Gastrocnemius medialis (tissue), 4 donors: ENCODE measurements around the gene PPP1R37. TPM values are rescaled to one million over a fixed set of nuclear protein-coding genes. Genes with fewer than 3 reads are reported as not detected.

Experiments
- ATAC-seq, 2 donors: fragments of 150-250 bp; one replicate each; pipeline ENCODE4 v1.9.1; 2016
- DNase-seq, 2 donors: peaks; one replicate each; pipeline ENCODE4 v3.0.0-alpha.2; 2019
- H3K27ac ChIP-seq, 4 donors: fragments of 200-600 bp; sonication (generic); 1 replicate in 1 of 4; 2 replicates in 3 of 4; pipeline ENCODE4 v1.5.1; 2016 to 2018; ENCODE audit warnings: mild to moderate bottlenecking in 2 of 4, moderate library complexity in 1 of 4
- H3K27me3 ChIP-seq, 3 donors: fragments of 200-600 bp; sonication (generic) in 2 of 3; 1 replicate in 1 of 3; 2 replicates in 2 of 3; pipeline versions ENCODE4 v1.5.1 to v1.6.0; 2016 to 2019; ENCODE audit warnings: mild to moderate bottlenecking in 1 of 3, moderate library complexity in 1 of 3
- H3K36me3 ChIP-seq, 2 donors: fragments of 200-600 bp; sonication (generic) in 1 of 2; one replicate each; pipeline ENCODE4 v1.5.1; 2017 to 2018
- H3K4me1 ChIP-seq, 2 donors: fragments of 200-600 bp; sonication (generic) in 1 of 2; one replicate each; pipeline ENCODE4 v1.5.1; 2016 to 2017; ENCODE audit warnings: mild to moderate bottlenecking in 2 of 2
- H3K4me3 ChIP-seq, 4 donors: fragments of 200-600 bp; sonication (generic) in 3 of 4; 1 replicate in 1 of 4; 2 replicates in 3 of 4; pipeline ENCODE4 v1.5.1; 2016 to 2019; ENCODE audit warnings: mild to moderate bottlenecking in 2 of 4
- H3K9me3 ChIP-seq, 3 donors: fragments of 200-600 bp; sonication (generic) in 2 of 3; 1 replicate in 1 of 3; 2 replicates in 2 of 3; pipeline ENCODE4 v1.5.1; 2016 to 2019
- CTCF ChIP-seq, 5 experiments: fragments of 450-650 bp in 3 of 5; fragments of 200-600 bp in 2 of 5; sonication (generic) in 2 of 5; IDR thresholded peaks in 4 of 5; conservative IDR thresholded peaks in 1 of 5; 1 replicate in 4 of 5; 2 replicates in 1 of 5; pipeline ENCODE4 v1.5.1; 2016 to 2019; ENCODE audit warnings: antibody characterized with exemption in 5 of 5, mild to moderate bottlenecking in 3 of 5, moderate library complexity in 3 of 5
- POLR2A ChIP-seq, 2 donors: fragments of 450-650 bp; IDR thresholded peaks; one replicate each; pipeline ENCODE4 v1.6.1; 2017; ENCODE audit warnings: antibody characterized with exemption in 2 of 2, mild to moderate bottlenecking in 2 of 2, moderate library complexity in 2 of 2
- in situ Hi-C, 4 donors: fragments of 200-750 bp; cut with MboI; loops; one replicate each; pipeline versions ENCODE4 v1.15.0 to v1.8.0; 2017; ENCODE audit warnings: low sequenced_read_pairs in 4 of 4
- intact Hi-C: fragments of 100-400 bp; cut with DNase I; formaldehyde crosslinking; loops from one replicate; pipeline ENCODE4 v1.15.1; 2023; ENCODE audit warnings: low total_unique reads
- total RNA-seq, 4 donors: library from RNA; depleted of rRNA; stranded (reverse); fragments of >200 nt; gene quantifications; one replicate each; pipeline versions ENCODE4 v1.1.0 to v1.2.3, GENCODE V29; 2016

Gene PPP1R37
- total RNA-seq, 4 donors from 2014 or later = 30.5 to 51.1 (median 39.7) TPM

GRCh38 chr19:45170146-45171106, 77.4 kb downstream of the PPP1R37 start:
- Histone ChIP-seq H3K27me3 (no peaks in the 10 kb centered on the region), H3K4me3 (no peak overlapping the region), H3K4me1 (no peaks in the 10 kb centered on the region), H3K9me3 (no peaks in the 10 kb centered on the region), H3K27ac (no peak overlapping the region), H3K36me3 (no peaks in the 10 kb centered on the region)
- in situ Hi-C loops = no loop called here
- DNase-seq = no peak
- TF ChIP-seq CTCF (IDR thresholded peaks at IDR 0.05 in 4 of 5, conservative IDR thresholded peaks at IDR 0.05 in 1 of 5) (no peak), POLR2A (IDR thresholded peaks at IDR 0.05) (no peak)
- ATAC-seq = no peak
- intact Hi-C loops = no loop called here

- in situ Hi-C loops = no loop called here
- Histone ChIP-seq H3K4me1 (no peaks in the 10 kb centered on the region), H3K4me3 (no peak overlapping the region), H3K9me3 (no peaks in the 10 kb centered on the region), H3K27ac (peak overlapping the region in 1 of 4 donors; percentile 21), H3K27me3 (no peaks in the 10 kb centered on the region), H3K36me3 (no peaks in the 10 kb centered on the region)
- ATAC-seq (no peak), DNase-seq (no peak)
- intact Hi-C loops = no loop called here
- TF ChIP-seq POLR2A (IDR thresholded peaks at IDR 0.05) (no peak), CTCF (IDR thresholded peaks at IDR 0.05 in 4 of 5, conservative IDR thresholded peaks at IDR 0.05 in 1 of 5) (no peak)
These were observed 78.2 kb downstream of the PPP1R37 start for GRCh38 chr19:45171211-45171623.

GRCh38 chr19:45172173-45172572, 79.2 kb downstream of the PPP1R37 start:
- in situ Hi-C loops (no loop called here), intact Hi-C loops (no loop called here)
- no peaks in the 10 kb centered on the region for H3K36me3 ChIP-seq
- no peak overlapping the region for H3K4me3 ChIP-seq
- H3K4me1 ChIP-seq = peaks cover under 1 to 3% of the 10 kb centered on the region in 2 donors
- ATAC-seq = no peak
- H3K27ac ChIP-seq = no peak overlapping the region
- no peaks in the 10 kb centered on the region for H3K27me3 ChIP-seq
- no peak for TF ChIP-seq POLR2A (IDR thresholded peaks at IDR 0.05)
- TF ChIP-seq CTCF (IDR thresholded peaks at IDR 0.05 in 4 of 5, conservative IDR thresholded peaks at IDR 0.05 in 1 of 5) = no peak
- H3K9me3 ChIP-seq = no peaks in the 10 kb centered on the region
- DNase-seq = no peak

- Histone ChIP-seq H3K27ac (no peak overlapping the region), H3K4me3 (no peak overlapping the region), H3K4me1 (peaks cover 5 to 9% of the 10 kb centered on the region in 2 donors), H3K27me3 (no peaks in the 10 kb centered on the region), H3K36me3 (no peaks in the 10 kb centered on the region), H3K9me3 (no peaks in the 10 kb centered on the region)
- in situ Hi-C loops = no loop called here
- TF ChIP-seq POLR2A (IDR thresholded peaks at IDR 0.05) (no peak), CTCF (IDR thresholded peaks at IDR 0.05 in 4 of 5, conservative IDR thresholded peaks at IDR 0.05 in 1 of 5) (no peak)
- intact Hi-C loops = no loop called here
- DNase-seq (no peak), ATAC-seq (no peak)
These were observed 79.7 kb downstream of the PPP1R37 start for GRCh38 chr19:45172611-45173208.
